HCT116 (cell line): Measurements from ENCODE around the gene FLOT1. TPM values are rescaled to one million over a fixed set of nuclear protein-coding genes. Genes with fewer than 3 reads are reported as not detected.
A peak's percentile ranks its signal among the peaks of the same experiment; 100 is the strongest.

ENCODE experiments used
- ATAC-seq: fragments of 200-7000 bp; cut with Tn5 transposase; 2 replicates; pipeline ENCODE4 v1.9.1; 2020; ENCODE audit warnings: mild to moderate bottlenecking, moderate library complexity
- BruUV-seq: library from RNA; stranded (reverse); fragments of 400-500 nt; replicated peaks from 2 replicates; lab custom pipeline; 2021; lab: Mats Ljungman, UMichigan
- CTCF ChIA-PET: fragments of 300-600 bp; sonication (Branson Sonifier 250); formaldehyde crosslinking; loops from one replicate; lab custom pipeline; 2021; ENCODE audit warnings: antibody characterized with exemption; lab: Charles Lee
- POLR2A ChIA-PET: fragments of 300-600, 350-600 bp; sonication (Branson Sonifier 250); formaldehyde crosslinking; loops from one replicate; lab custom pipeline; 2021; ENCODE audit warnings: antibody characterized with exemption; lab: Charles Lee
- RAD21 ChIA-PET, 2 experiments: fragments of 300-600 bp; sonication (Branson Sonifier 250); formaldehyde crosslinking; loops; one replicate each; lab custom pipeline; 2023; ENCODE audit warnings: low total read pairs in 2 of 2; ENCODE audit not compliant: uncharacterized antibody in 2 of 2, unreplicated experiment in 2 of 2, low non-redundant PET in 1 of 2; lab: Charles Lee
- DNase-seq: peaks from one replicate; pipeline ENCODE4 v3.0.0-alpha.2; 2010; ENCODE audit warnings: low read depth, low spot score
- H2AFZ ChIP-seq: fragments of 200-600 bp; shearing (Covaris generic), sonication (generic); 2 replicates; pipeline ENCODE4 v1.6.1; 2017; ENCODE audit warnings: low read depth, mixed run types, mixed read lengths, antibody characterized with exemption, low read length; ENCODE audit not compliant: poor library complexity, severe bottlenecking
- H3K27ac ChIP-seq: 2 replicates; pipeline ENCODE4 v1.5.1; 2012; ENCODE audit warnings: low read depth, low read length
- H3K27me3 ChIP-seq: fragments of 200-600 bp; sonication (generic); 2 replicates; pipeline ENCODE4 v1.6.1; 2016; ENCODE audit warnings: mixed run types, low read length, mixed read lengths; ENCODE audit not compliant: insufficient read depth
- H3K36me3 ChIP-seq, 2 experiments: fragments of 200-500 bp in 1 of 2; fragments of 200-600 bp in 1 of 2; sonication (Bioruptor generic) in 1 of 2; sonication (generic) in 1 of 2; 2 replicates each; pipeline versions ENCODE4 v1.5.1 to v1.6.1; 2014 to 2016; ENCODE audit warnings: low read length in 2 of 2, inconsistent platforms in 1 of 2, mixed read lengths in 1 of 2, mixed run types in 1 of 2; ENCODE audit not compliant: insufficient read depth in 2 of 2, control insufficient read depth in 1 of 2
- H3K4me1 ChIP-seq, 2 experiments: fragments of 200-600 bp in 1 of 2; sonication (generic) in 1 of 2; 2 replicates each; pipeline versions ENCODE4 v1.5.1 to v1.6.1; 2012 to 2017; ENCODE audit warnings: low read length in 2 of 2, inconsistent platforms in 1 of 2, mild to moderate bottlenecking in 1 of 2, mixed read lengths in 1 of 2, mixed run types in 1 of 2, moderate library complexity in 1 of 2; ENCODE audit not compliant: insufficient read depth in 2 of 2, control insufficient read depth in 1 of 2
- H3K4me2 ChIP-seq: fragments of 200-600 bp; sonication (generic); 2 replicates; pipeline ENCODE4 v1.6.1; 2017; ENCODE audit warnings: mixed run types, low read length, mixed read lengths
- H3K4me3 ChIP-seq, 2 experiments: fragments of 200-600 bp in 1 of 2; sonication (generic) in 1 of 2; replicated peaks in 1 of 2; 2 replicates each; pipeline ENCODE4 v1.5.1; 2011 to 2016; ENCODE audit warnings: low read length in 2 of 2, control low read depth in 1 of 2, low read depth in 1 of 2, mild to moderate bottlenecking in 1 of 2, mixed read lengths in 1 of 2, mixed run types in 1 of 2
- H3K79me2 ChIP-seq: fragments of 200-600 bp; sonication (generic); 2 replicates; pipeline ENCODE4 v1.6.1; 2017; ENCODE audit warnings: mild to moderate bottlenecking, mixed run types, low read length, moderate library complexity, mixed read lengths; ENCODE audit not compliant: insufficient read depth
- H3K9ac ChIP-seq: fragments of 200-600 bp; sonication (generic); 2 replicates; pipeline ENCODE4 v1.6.1; 2016; ENCODE audit warnings: low read length, mixed read lengths
- H3K9me2 ChIP-seq: fragments of 200-600 bp; sonication (generic), shearing (Covaris generic); 2 replicates; pipeline ENCODE4 v1.6.1; 2017; ENCODE audit warnings: mixed run types, mild to moderate bottlenecking, moderate library complexity; ENCODE audit not compliant: insufficient read depth
- H3K9me3 ChIP-seq, 2 experiments: fragments of 200-500 bp in 1 of 2; fragments of 200-600 bp in 1 of 2; sonication (Bioruptor generic) in 1 of 2; sonication (generic) in 1 of 2; 2 replicates each; pipeline ENCODE4 v1.6.1; 2014 to 2017; ENCODE audit warnings: low read length in 2 of 2, mixed read lengths in 2 of 2, inconsistent platforms in 1 of 2, low read depth in 1 of 2, mild to moderate bottlenecking in 1 of 2, mixed run types in 1 of 2, moderate library complexity in 1 of 2; ENCODE audit not compliant: control insufficient read depth in 1 of 2, insufficient read depth in 1 of 2
- H4K20me1 ChIP-seq: fragments of 200-600 bp; sonication (generic), shearing (Covaris generic); 2 replicates; pipeline ENCODE4 v1.6.1; 2017; ENCODE audit warnings: mixed run types, mild to moderate bottlenecking, moderate library complexity; ENCODE audit not compliant: insufficient read depth
- CBX3 ChIP-seq: IDR thresholded peaks from 2 replicates; pipeline ENCODE4 v1.6.1; 2012; ENCODE audit warnings: low read depth
- ELF1 ChIP-seq: IDR thresholded peaks from 2 replicates; pipeline ENCODE4 v1.6.1; 2012; ENCODE audit warnings: low read depth, borderline replicate concordance
- EZH2phosphoT487 ChIP-seq: fragments of 200-600 bp; IDR thresholded peaks from 2 replicates; pipeline ENCODE4 v1.6.1; 2018; ENCODE audit warnings: antibody characterized with exemption, borderline replicate concordance
- JUND ChIP-seq: IDR thresholded peaks from 2 replicates; pipeline ENCODE4 v1.6.1; 2012
- POLR2AphosphoS5 ChIP-seq: IDR thresholded peaks from 2 replicates; pipeline ENCODE4 v1.6.1; 2011; ENCODE audit warnings: mild to moderate bottlenecking, low read depth, low read length, moderate library complexity
- RAD21 ChIP-seq: IDR thresholded peaks from 2 replicates; pipeline ENCODE4 v1.6.1; 2012; ENCODE audit warnings: low read depth, mild to moderate bottlenecking
- SIN3A ChIP-seq: IDR thresholded peaks from 2 replicates; pipeline ENCODE4 v1.6.1; 2012; ENCODE audit warnings: low read depth
- SP1 ChIP-seq: IDR thresholded peaks from 2 replicates; pipeline ENCODE4 v1.6.1; 2012; ENCODE audit warnings: low read depth
- TCF7L2 ChIP-seq: IDR thresholded peaks from 2 replicates; pipeline ENCODE4 v1.7.0; 2011; ENCODE audit warnings: borderline replicate concordance, inconsistent platforms; ENCODE audit not compliant: insufficient read depth, insufficient read length; ENCODE audit errors: extremely low read depth
- YY1 ChIP-seq: IDR thresholded peaks from 2 replicates; pipeline ENCODE4 v1.6.1; 2011; ENCODE audit warnings: low read length, low read depth, moderate library complexity, mild to moderate bottlenecking; ENCODE audit not compliant: insufficient replicate concordance; ENCODE audit errors: extremely low read depth
- ZBTB33 ChIP-seq: IDR thresholded peaks from 2 replicates; pipeline ENCODE4 v1.6.1; 2011; ENCODE audit warnings: mild to moderate bottlenecking, low read length, moderate library complexity; ENCODE audit not compliant: insufficient replicate concordance; ENCODE audit errors: extremely low read depth
- intact Hi-C: fragments of 100-400 bp; cut with micrococcal nuclease; formaldehyde crosslinking; loops from 2 replicates; pipeline ENCODE4 v1.10.0; 2022
- total RNA-seq: library from RNA; stranded (reverse); gene quantifications from one replicate; pipeline ENCODE4 v1.2.1, GENCODE V29; 2021; ENCODE audit not compliant: unreplicated experiment
- TF ChIP-seq, protein P1 (sequence below): IDR thresholded peaks from 2 replicates; pipeline ENCODE4 v1.6.1; 2012; ENCODE audit warnings: low read depth

Gene FLOT1
- total RNA-seq, 1 experiment from 2014 or later, result 117 TPM

- ChIA-PET POLR2A (interaction anchor here (0.7 to 14.9 kb wide), 13 partner anchors 7 to 38 kb away, joined by 3 to 137 read pairs (median 5); partner anchors contain the start of genes FLOT1 and IER3), CTCF (no interaction called here), RAD21 (interaction anchor here in 1 of 2 experiments (0.7 kb wide), 1 partner anchor 77 kb away, joined by 3 read pairs; no protein-coding TSS in a partner anchor)
- intact Hi-C loops, result no loop called here
- no peak for TF ChIP-seq ELF1
- TF ChIP-seq, protein P1, sequence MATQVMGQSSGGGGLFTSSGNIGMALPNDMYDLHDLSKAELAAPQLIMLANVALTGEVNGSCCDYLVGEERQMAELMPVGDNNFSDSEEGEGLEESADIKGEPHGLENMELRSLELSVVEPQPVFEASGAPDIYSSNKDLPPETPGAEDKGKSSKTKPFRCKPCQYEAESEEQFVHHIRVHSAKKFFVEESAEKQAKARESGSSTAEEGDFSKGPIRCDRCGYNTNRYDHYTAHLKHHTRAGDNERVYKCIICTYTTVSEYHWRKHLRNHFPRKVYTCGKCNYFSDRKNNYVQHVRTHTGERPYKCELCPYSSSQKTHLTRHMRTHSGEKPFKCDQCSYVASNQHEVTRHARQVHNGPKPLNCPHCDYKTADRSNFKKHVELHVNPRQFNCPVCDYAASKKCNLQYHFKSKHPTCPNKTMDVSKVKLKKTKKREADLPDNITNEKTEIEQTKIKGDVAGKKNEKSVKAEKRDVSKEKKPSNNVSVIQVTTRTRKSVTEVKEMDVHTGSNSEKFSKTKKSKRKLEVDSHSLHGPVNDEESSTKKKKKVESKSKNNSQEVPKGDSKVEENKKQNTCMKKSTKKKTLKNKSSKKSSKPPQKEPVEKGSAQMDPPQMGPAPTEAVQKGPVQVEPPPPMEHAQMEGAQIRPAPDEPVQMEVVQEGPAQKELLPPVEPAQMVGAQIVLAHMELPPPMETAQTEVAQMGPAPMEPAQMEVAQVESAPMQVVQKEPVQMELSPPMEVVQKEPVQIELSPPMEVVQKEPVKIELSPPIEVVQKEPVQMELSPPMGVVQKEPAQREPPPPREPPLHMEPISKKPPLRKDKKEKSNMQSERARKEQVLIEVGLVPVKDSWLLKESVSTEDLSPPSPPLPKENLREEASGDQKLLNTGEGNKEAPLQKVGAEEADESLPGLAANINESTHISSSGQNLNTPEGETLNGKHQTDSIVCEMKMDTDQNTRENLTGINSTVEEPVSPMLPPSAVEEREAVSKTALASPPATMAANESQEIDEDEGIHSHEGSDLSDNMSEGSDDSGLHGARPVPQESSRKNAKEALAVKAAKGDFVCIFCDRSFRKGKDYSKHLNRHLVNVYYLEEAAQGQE, result no peak
- TF ChIP-seq POLR2AphosphoS5, result no peak
- TF ChIP-seq ZBTB33, result no peak
- no peak for TF ChIP-seq SIN3A
- no peak for TF ChIP-seq JUND
- no peak for TF ChIP-seq CBX3
- no peak for TF ChIP-seq RAD21
- no peak for TF ChIP-seq TCF7L2
- TF ChIP-seq EZH2phosphoT487, result no peak
- no peak for TF ChIP-seq YY1
- no peak for TF ChIP-seq SP1
- Histone ChIP-seq H3K9ac (no peak overlapping the region), H3K9me2 (no peaks in the 10 kb centered on the region), H3K4me3 (no peak overlapping the region), H3K9me3 (no peaks in the 10 kb centered on the region), H3K79me2 (no peaks in the 10 kb centered on the region), H3K4me2 (no peak overlapping the region), H3K27me3 (no peaks in the 10 kb centered on the region), H3K4me1 (peaks cover 59 to 83% of the 10 kb centered on the region in 2 experiments), H4K20me1 (no peaks in the 10 kb centered on the region), H3K27ac (no peak overlapping the region; the same call in 1 of the 2 replicates), H2AFZ (peak overlapping the region; percentile 19), H3K36me3 (no peaks in the 10 kb centered on the region)
- DNase-seq (no peak), ATAC-seq (no peak)
- BruUV-seq, result no TSS peak
These were observed 34.1 kb upstream of the FLOT1 start for GRCh38 chr6:30776390-30777154.
